T-cell (primary cell): ENCODE data around the gene IL34. TPM values are rescaled to one million over a fixed set of nuclear protein-coding genes. Genes with fewer than 3 reads are reported as not detected.
"Not testable (repeated sequence)": the region's sequence is repeated elsewhere in the genome, so short reads cannot be mapped to it uniquely, and the experiment has no call there.

ENCODE experiments used
- ATAC-seq, 4 experiments: fragments of 200-7000 bp in 3 of 4; fragments of 150-1000 bp in 1 of 4; cut with Tn5 transposase; replicated peaks in 1 of 4; 1 replicate in 3 of 4; 2 replicates in 1 of 4; pipeline ENCODE4 v1.10.0; 2021; ENCODE audit warnings: moderate library complexity in 3 of 4, mild to moderate bottlenecking in 2 of 4, moderate number of reproducible peaks in 1 of 4
- CTCF ChIA-PET, 2 donors: fragments of 300-600 bp; sonication (Branson Sonifier 250); formaldehyde crosslinking; loops; one replicate each; lab custom pipeline; 2022; ENCODE audit warnings: antibody characterized with exemption in 2 of 2; lab: Charles Lee
- POLR2A ChIA-PET, 2 donors: fragments of 300-600 bp; sonication (Branson Sonifier 250); formaldehyde crosslinking; loops; one replicate each; lab custom pipeline; 2022; ENCODE audit warnings: antibody characterized with exemption in 2 of 2; lab: Charles Lee
- DNase-seq, 35 experiments: peaks; one replicate each; pipeline versions ENCODE4 v3.0.0 to v3.0.0-alpha.2; 2013 to 2023
- H3K27ac ChIP-seq: one replicate; pipeline ENCODE4 v1.5.1; 2013; ENCODE audit warnings: low read length
- H3K27me3 ChIP-seq, 2 experiments: replicated peaks in 1 of 2; 1 replicate in 1 of 2; 2 replicates in 1 of 2; pipeline versions ENCODE4 v1.6.1 to v1.7.0; 2013; ENCODE audit warnings: low read length in 1 of 2, mixed read lengths in 1 of 2; ENCODE audit not compliant: control insufficient read depth in 2 of 2, insufficient read depth in 2 of 2; ENCODE audit errors: extremely low read depth in 1 of 2
- H3K36me3 ChIP-seq, 2 donors: 1 replicate in 1 of 2; 2 replicates in 1 of 2; pipeline versions ENCODE4 v1.6.1 to v1.7.0; 2013; ENCODE audit warnings: low read length in 1 of 2; ENCODE audit not compliant: control insufficient read depth in 2 of 2, insufficient read depth in 1 of 2; ENCODE audit errors: extremely low read depth in 1 of 2
- H3K4me1 ChIP-seq, 2 experiments: 1 replicate in 1 of 2; 2 replicates in 1 of 2; pipeline versions ENCODE4 v1.6.1 to v1.7.0; 2013; ENCODE audit warnings: low read length in 2 of 2, mixed read lengths in 1 of 2; ENCODE audit not compliant: insufficient read depth in 2 of 2, control insufficient read depth in 1 of 2; ENCODE audit errors: extremely low read depth in 1 of 2
- H3K4me3 ChIP-seq, 2 donors: 1 replicate in 1 of 2; 2 replicates in 1 of 2; pipeline versions ENCODE4 v1.5.1 to v1.7.0; 2013; ENCODE audit warnings: mild to moderate bottlenecking in 2 of 2, low read length in 1 of 2, moderate library complexity in 1 of 2; ENCODE audit not compliant: control insufficient read depth in 1 of 2; ENCODE audit errors: extremely low read depth in 1 of 2
- H3K9me3 ChIP-seq: 2 replicates; pipeline ENCODE4 v1.7.0; 2013
- H3K27ac Mint-ChIP-seq, 2 donors: one replicate each; pipeline ENCODE4 v1.8.0; 2020 to 2021; ENCODE audit warnings: mild to moderate bottlenecking in 2 of 2, mixed read lengths in 2 of 2
- H3K27me3 Mint-ChIP-seq, 2 donors: one replicate each; pipeline ENCODE4 v1.8.0; 2021 to 2022; ENCODE audit warnings: mixed read lengths in 2 of 2
- H3K36me3 Mint-ChIP-seq: one replicate; pipeline ENCODE4 v1.8.0; 2021; ENCODE audit warnings: mixed read lengths
- H3K4me1 Mint-ChIP-seq, 3 donors: one replicate each; pipeline ENCODE4 v1.8.0; 2020 to 2022; ENCODE audit warnings: mixed read lengths in 3 of 3, mild to moderate bottlenecking in 1 of 3
- H3K4me3 Mint-ChIP-seq, 3 donors: one replicate each; pipeline ENCODE4 v1.8.0; 2020 to 2022; ENCODE audit warnings: mild to moderate bottlenecking in 3 of 3, mixed read lengths in 3 of 3, moderate library complexity in 3 of 3
- H3K9me3 Mint-ChIP-seq, 3 donors: one replicate each; pipeline ENCODE4 v1.8.0; 2020 to 2022; ENCODE audit warnings: mixed read lengths in 3 of 3
- WGBS: methylation state at CpG from one replicate; pipeline ENCODE4 v1.1.5; 2013; ENCODE audit warnings: missing lambda C conversion rate; ENCODE audit not compliant: insufficient coverage; 5-methylcytosine and 5-hydroxymethylcytosine counted together
- total RNA-seq, 35 experiments: library from RNA in 6 of 35; stranded (reverse) in 6 of 35; fragments of 120-200 nt in 1 of 35; gene quantifications; one replicate each; pipeline versions ENCODE4 v1.2.1 to v1.2.4 and lab custom pipeline; 2013 to 2026

The IL34 gene
- total RNA-seq, 5 donors from 2014 or later (not counting 1 experiment from before 2014, with no cell fraction given): 0.20 to 0.53 (median 0.45) TPM; not detected in 2

- peaks cover 0 to 14% of the 10 kb centered on the region in 2 experiments for H3K27me3 ChIP-seq
- ChIA-PET CTCF (no interaction called here), POLR2A (no interaction called here)
- no peaks in the 10 kb centered on the region for H3K9me3 ChIP-seq
- Mint-ChIP-seq H3K4me1 (no peaks in the 10 kb centered on the region), H3K27ac (no peak overlapping the region), H3K36me3 (no peaks in the 10 kb centered on the region), H3K27me3 (peaks cover 6 to 9% of the 10 kb centered on the region in 2 donors), H3K4me3 (no peak overlapping the region), H3K9me3 (no peaks in the 10 kb centered on the region)
- H3K36me3 ChIP-seq: no peaks in the 10 kb centered on the region
- H3K4me3 ChIP-seq: no peak overlapping the region
- no peak for ATAC-seq
- no CpG with 5 or more reads among the region's 1 CpG for WGBS
- H3K27ac ChIP-seq: no peak overlapping the region
- H3K4me1 ChIP-seq: no peaks in the 10 kb centered on the region
- no peak for DNase-seq
Observed at GRCh38 chr16:70642633-70643032, 3.7 kb upstream of the IL34 start.

GRCh38 chr16:70643264-70643663 is 3.1 kb upstream of the IL34 start:
- CTCF ChIA-PET, H3K9me3 Mint-ChIP-seq, H3K9me3 ChIP-seq, DNase-seq, H3K4me1 Mint-ChIP-seq, H3K27ac ChIP-seq, H3K36me3 ChIP-seq, H3K4me3 ChIP-seq, POLR2A ChIA-PET, H3K36me3 Mint-ChIP-seq, ATAC-seq, H3K4me3 Mint-ChIP-seq, H3K4me1 ChIP-seq, H3K27me3 Mint-ChIP-seq, H3K27ac Mint-ChIP-seq: not testable (repeated sequence)
- WGBS: no CpG with 5 or more reads among the region's 7 CpGs
- peaks cover 0 to 19% of the 10 kb centered on the region in 2 experiments for H3K27me3 ChIP-seq

GRCh38 chr16:70644763-70645597 is 1.4 kb upstream of the IL34 start:
- Histone ChIP-seq H3K4me3 (no peak overlapping the region), H3K27me3 (peaks cover 0 to 15% of the 10 kb centered on the region in 2 experiments), H3K9me3 (no peaks in the 10 kb centered on the region), H3K27ac (no peak overlapping the region), H3K36me3 (no peaks in the 10 kb centered on the region), H3K4me1 (no peaks in the 10 kb centered on the region)
- H3K27ac Mint-ChIP-seq: no peak overlapping the region
- no peaks in the 10 kb centered on the region for H3K36me3 Mint-ChIP-seq
- ChIA-PET POLR2A (no interaction called here), CTCF (no interaction called here)
- ATAC-seq (no peak), DNase-seq (no peak)
- H3K9me3 Mint-ChIP-seq: no peaks in the 10 kb centered on the region
- WGBS: 82% methylated on average over 6 of the region's 10 CpGs
- no peak overlapping the region for H3K4me3 Mint-ChIP-seq
- peaks cover 6 to 9% of the 10 kb centered on the region in 2 donors for H3K27me3 Mint-ChIP-seq
- no peaks in the 10 kb centered on the region for H3K4me1 Mint-ChIP-seq

- ATAC-seq: no peak
- ChIA-PET POLR2A (no interaction called here), CTCF (no interaction called here)
- H3K4me1 Mint-ChIP-seq: no peaks in the 10 kb centered on the region
- H3K27ac ChIP-seq: no peak overlapping the region
- no peaks in the 10 kb centered on the region for H3K4me1 ChIP-seq
- no peaks in the 10 kb centered on the region for H3K9me3 ChIP-seq
- no peak for DNase-seq
- 81% methylated on average over 10 of the region's 15 CpGs for WGBS
- H3K27me3 Mint-ChIP-seq: no peaks in the 10 kb centered on the region
- H3K9me3 Mint-ChIP-seq: no peaks in the 10 kb centered on the region
- no peak overlapping the region for H3K4me3 Mint-ChIP-seq
- H3K27me3 ChIP-seq: peaks cover 0 to 15% of the 10 kb centered on the region in 2 experiments
- H3K36me3 Mint-ChIP-seq: no peaks in the 10 kb centered on the region
- no peak overlapping the region for H3K27ac Mint-ChIP-seq
- no peaks in the 10 kb centered on the region for H3K36me3 ChIP-seq
- H3K4me3 ChIP-seq: no peak overlapping the region
Observed at GRCh38 chr16:70647441-70648359, 1.3 kb downstream of the IL34 start.

GRCh38 chr16:70648606-70649005 is 2.2 kb downstream of the IL34 start:
- Mint-ChIP-seq H3K36me3 (no peaks in the 10 kb centered on the region), H3K27me3 (no peaks in the 10 kb centered on the region), H3K27ac (no peak overlapping the region), H3K4me3 (no peak overlapping the region), H3K4me1 (peaks cover 0 to 1% (median 0%) of the 10 kb centered on the region in 3 donors), H3K9me3 (no peaks in the 10 kb centered on the region)
- no peak for DNase-seq
- ATAC-seq: no peak
- no peaks in the 10 kb centered on the region for H3K36me3 ChIP-seq
- no peak overlapping the region for H3K4me3 ChIP-seq
- H3K4me1 ChIP-seq: no peaks in the 10 kb centered on the region
- CTCF ChIA-PET: no interaction called here
- H3K27me3 ChIP-seq: peaks cover 0 to 13% of the 10 kb centered on the region in 2 experiments
- POLR2A ChIA-PET: no interaction called here
- H3K9me3 ChIP-seq: no peaks in the 10 kb centered on the region
- WGBS: 74% methylated on average over 6 of the region's 6 CpGs
- H3K27ac ChIP-seq: no peak overlapping the region

- Mint-ChIP-seq H3K27ac (no peak overlapping the region), H3K27me3 (no peaks in the 10 kb centered on the region), H3K9me3 (no peaks in the 10 kb centered on the region), H3K4me1 (peaks cover 3 to 6% (median 4%) of the 10 kb centered on the region in 3 donors), H3K36me3 (no peaks in the 10 kb centered on the region), H3K4me3 (no peak overlapping the region)
- WGBS: 80% methylated on average over 3 of the region's 7 CpGs
- no peak for ATAC-seq
- POLR2A ChIA-PET: no interaction called here
- Histone ChIP-seq H3K27me3 (peaks cover 0 to 18% of the 10 kb centered on the region in 2 experiments), H3K27ac (no peak overlapping the region), H3K9me3 (no peaks in the 10 kb centered on the region), H3K4me3 (no peak overlapping the region), H3K4me1 (peaks cover 0 to 5% of the 10 kb centered on the region in 2 experiments), H3K36me3 (no peaks in the 10 kb centered on the region)
- CTCF ChIA-PET: no interaction called here
- no peak for DNase-seq
Observed at GRCh38 chr16:70649300-70649699, 2.9 kb downstream of the IL34 start.
